Spleen (tissue), 7 donors: ENCODE data around the gene ART3.

Source experiments
- CTCF ChIP-seq, 11 experiments: fragments of 200-600 bp in 7 of 11; fragments of 450-650 bp in 4 of 11; sonication (generic) in 4 of 11; IDR thresholded peaks in 8 of 11; conservative IDR thresholded peaks in 3 of 11; 1 replicate in 7 of 11; 2 replicates in 4 of 11; pipeline versions ENCODE4 v1.4.0 to v1.8.0; 2016 to 2021; ENCODE audit warnings: antibody characterized with exemption in 11 of 11, inconsistent platforms in 4 of 11, mild to moderate bottlenecking in 1 of 11
- POLR2A ChIP-seq, 3 donors: fragments of 450-650 bp; IDR thresholded peaks; one replicate each; pipeline ENCODE4 v1.5.1; 2017; ENCODE audit warnings: antibody characterized with exemption in 3 of 3, mild to moderate bottlenecking in 1 of 3
- POLR2AphosphoS5 ChIP-seq, 3 donors: sonication (generic); formaldehyde crosslinking; IDR thresholded peaks; one replicate each; pipeline ENCODE4 v1.5.1; 2017; ENCODE audit warnings: antibody characterized with exemption in 3 of 3
- donor health status: DM: no; HTN: no; CAD: no; lungs with moderate emphysema.
- donor health status: DM: no; HTN: no; CAD: no.
- donor health status: DM: no; HTN: no; CAD: no.

GRCh38 chr4:76156635-76157034 is 82.1 kb downstream of the ART3 start:
- TF ChIP-seq CTCF (IDR thresholded peaks at IDR 0.05 in 8 of 11, conservative IDR thresholded peaks at IDR 0.05 in 3 of 11), result no peak
- peak in 1 of 3 donors; percentile 35 for TF ChIP-seq POLR2AphosphoS5 (IDR thresholded peaks at IDR 0.05)
- no peak for TF ChIP-seq POLR2A (IDR thresholded peaks at IDR 0.05)
